Activated T-helper 2 cell treated with anti-CD3 and anti-CD28 coated beads, Interferon-gamma antibody, Interleukin-2, Interleukin-4, amounts not matched to agents 10 μg/mL and 5 μg/mL and 100 μg/mL, durations not matched to agents 14 hours and 24 hours and 36 hours (primary cell): ENCODE measurements around the gene ZRANB2. TPM values are rescaled to one million over a fixed set of nuclear protein-coding genes. Genes with fewer than 3 reads are reported as not detected.

Experiments used
- DNase-seq: peaks from one replicate; pipeline ENCODE4 v3.0.0; 2021; ENCODE audit warnings: low spot score
- H3K27ac Mint-ChIP-seq: one replicate; pipeline ENCODE4 v1.8.0; 2021; ENCODE audit warnings: mixed read lengths
- H3K27me3 Mint-ChIP-seq: one replicate; pipeline ENCODE4 v1.8.0; 2021; ENCODE audit warnings: low read depth, mixed read lengths
- H3K36me3 Mint-ChIP-seq: one replicate; pipeline ENCODE4 v1.8.0; 2021; ENCODE audit warnings: low read depth, mixed read lengths
- H3K4me1 Mint-ChIP-seq: one replicate; pipeline ENCODE4 v1.8.0; 2021; ENCODE audit warnings: low read depth, mixed read lengths
- H3K4me3 Mint-ChIP-seq: one replicate; pipeline ENCODE4 v1.8.0; 2021; ENCODE audit warnings: low read depth, mild to moderate bottlenecking, moderate library complexity, mixed read lengths
- H3K9me3 Mint-ChIP-seq: one replicate; pipeline ENCODE4 v1.8.0; 2021; ENCODE audit warnings: mixed read lengths
- intact Hi-C: fragments of 100-400 bp; cut with micrococcal nuclease; formaldehyde crosslinking; loops from one replicate; pipeline ENCODE4 v1.15.1; 2023
- total RNA-seq: library from RNA; stranded (reverse); gene quantifications from 2 replicates; pipeline ENCODE4 v1.2.3, GENCODE V29; 2022

The ZRANB2 gene
- total RNA-seq, 1 donor from 2014 or later: 135 TPM

DNA sequence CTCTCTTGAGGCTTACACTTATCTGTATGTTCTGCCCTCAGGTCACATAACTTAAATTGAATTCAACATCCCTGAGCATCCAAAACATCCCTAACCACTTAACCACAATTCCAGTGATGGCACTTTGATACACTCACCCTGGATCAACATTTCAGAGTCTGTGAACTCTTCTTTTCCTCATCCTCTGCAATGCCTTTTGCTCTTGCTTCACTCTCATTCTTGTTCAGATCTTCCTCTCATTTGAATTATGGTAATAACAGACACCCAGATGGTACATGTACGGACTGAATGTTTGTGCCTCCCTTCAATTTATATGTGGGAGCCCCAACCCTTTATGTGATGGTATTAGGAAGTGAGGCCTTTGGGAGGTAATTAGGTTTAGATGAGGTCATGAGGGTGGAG lies 66.7 kb downstream of the ZRANB2 start:
- peaks cover 2% of the 10 kb centered on the region for H3K4me1 Mint-ChIP-seq
- intact Hi-C loops: no loop called here
- H3K4me3 Mint-ChIP-seq: no peak overlapping the region
- DNase-seq: no peak
- H3K27ac Mint-ChIP-seq: no peak overlapping the region
- no peaks in the 10 kb centered on the region for H3K9me3 Mint-ChIP-seq
- no peaks in the 10 kb centered on the region for H3K36me3 Mint-ChIP-seq
- peaks cover 11% of the 10 kb centered on the region for H3K27me3 Mint-ChIP-seq

Other genes with a start within 250 kb of the ZRANB2 start
- 0.43 and 0.44 TPM in 2 replicates for gene PTGER3, start 33.2 kb downstream of the ZRANB2 start, total RNA-seq